Parathyroid adenoma (tissue), 2 donors: ENCODE measurements around the gene CYSTM1.

ENCODE experiments used
- H2AFZ ChIP-seq: fragments of 300-600 bp; sonication (generic); one replicate; pipeline ENCODE4 v1.7.0; 2017; ENCODE audit warnings: antibody characterized with exemption, mild to moderate bottlenecking
- H3K27ac ChIP-seq: fragments of 300-600 bp; sonication (generic); one replicate; pipeline ENCODE4 v1.7.0; 2017
- H3K27me3 ChIP-seq: fragments of 300-600 bp; sonication (generic); one replicate; pipeline ENCODE4 v1.7.0; 2017; ENCODE audit warnings: low read length; ENCODE audit not compliant: control insufficient read depth, insufficient read depth
- H3K36me3 ChIP-seq: fragments of 300-600 bp; sonication (generic); one replicate; pipeline ENCODE4 v1.7.0; 2017; ENCODE audit warnings: low read length; ENCODE audit not compliant: control insufficient read depth, insufficient read depth
- H3K4me1 ChIP-seq: fragments of 300-600 bp; sonication (generic); one replicate; pipeline ENCODE4 v1.7.0; 2017; ENCODE audit warnings: control low read depth
- H3K4me2 ChIP-seq: fragments of 300-600 bp; sonication (generic); one replicate; pipeline ENCODE4 v1.7.0; 2017; ENCODE audit warnings: low read length
- H3K4me3 ChIP-seq: fragments of 300-600 bp; sonication (generic); one replicate; pipeline ENCODE4 v1.7.0; 2017; ENCODE audit warnings: low read depth, low read length
- H3K79me2 ChIP-seq: fragments of 300-600 bp; sonication (generic); one replicate; pipeline ENCODE4 v1.7.0; 2017; ENCODE audit warnings: control low read depth
- H3K9ac ChIP-seq: fragments of 300-600 bp; sonication (generic); one replicate; pipeline ENCODE4 v1.7.0; 2017; ENCODE audit warnings: mild to moderate bottlenecking
- H3K9me3 ChIP-seq: fragments of 300-600 bp; sonication (generic); one replicate; pipeline ENCODE4 v1.7.0; 2017; ENCODE audit warnings: low read length; ENCODE audit not compliant: control insufficient read depth
- CTCF ChIP-seq: fragments of 300-600 bp; sonication (generic); IDR thresholded peaks from one replicate; pipeline ENCODE4 v1.7.0; 2017; ENCODE audit warnings: antibody characterized with exemption, mild to moderate bottlenecking
- donor health status: primary hyperparathyroidism.

The CYSTM1 gene

DNA sequence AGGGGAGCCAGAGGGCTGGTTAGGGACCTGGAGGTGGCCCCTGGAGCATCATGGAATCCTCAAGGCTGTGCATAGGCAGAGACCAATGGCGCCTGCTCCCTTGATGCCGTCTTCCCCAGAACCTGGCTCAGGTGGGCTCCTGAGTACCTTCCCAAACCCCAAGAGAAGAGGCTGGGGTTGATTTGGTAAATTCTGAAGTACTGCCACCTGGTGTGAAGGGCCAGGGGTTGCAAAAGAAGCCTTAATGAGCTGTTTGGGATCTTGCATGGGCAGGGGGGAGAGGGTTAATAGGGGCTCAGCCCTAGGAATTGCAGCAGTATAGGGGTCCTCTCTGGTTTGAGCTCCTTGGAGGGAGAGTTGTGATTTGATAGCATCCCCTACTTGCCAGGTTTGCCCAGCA, 52.1 kb downstream of the CYSTM1 start:
- Histone ChIP-seq H3K4me2 (no peak overlapping the region), H3K79me2 (peaks cover 9% of the 10 kb centered on the region), H3K9ac (no peak overlapping the region), H3K27ac (no peak overlapping the region), H3K4me3 (no peak overlapping the region), H3K9me3 (no peaks in the 10 kb centered on the region), H3K4me1 (no peaks in the 10 kb centered on the region), H3K36me3 (no peaks in the 10 kb centered on the region), H2AFZ (no peak overlapping the region), H3K27me3 (no peaks in the 10 kb centered on the region)
- no peak for TF ChIP-seq CTCF

GRCh38 chr5:140228364-140228837, 53.4 kb downstream of the CYSTM1 start:
- Histone ChIP-seq H3K4me2 (no peak overlapping the region), H3K79me2 (peaks cover 9% of the 10 kb centered on the region), H2AFZ (no peak overlapping the region), H3K27ac (no peak overlapping the region), H3K4me1 (no peaks in the 10 kb centered on the region), H3K9me3 (no peaks in the 10 kb centered on the region), H3K9ac (no peak overlapping the region), H3K36me3 (no peaks in the 10 kb centered on the region), H3K4me3 (no peak overlapping the region), H3K27me3 (no peaks in the 10 kb centered on the region)
- no peak for TF ChIP-seq CTCF

DNA sequence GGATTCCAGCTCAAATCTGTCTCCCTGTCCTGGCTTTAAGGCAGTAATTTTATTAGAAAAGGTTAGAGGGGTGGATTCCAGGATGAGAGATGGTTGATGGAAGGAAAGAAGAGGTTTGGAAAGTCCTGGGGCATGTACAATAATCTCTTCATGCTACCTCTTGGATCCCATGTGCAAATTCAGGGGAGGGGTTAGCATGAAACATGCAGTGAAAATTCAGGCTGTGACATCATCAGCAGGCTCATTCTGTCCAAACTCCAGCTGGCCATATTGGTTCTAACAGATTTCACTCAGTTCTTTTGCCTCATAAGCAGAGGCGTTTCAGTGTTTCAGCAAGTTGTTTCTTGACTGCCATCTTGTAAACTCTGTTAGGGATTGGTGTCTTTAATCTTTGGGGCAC, 55.4 kb downstream of the CYSTM1 start:
- Histone ChIP-seq H3K9ac (no peak overlapping the region), H3K79me2 (peaks cover 5% of the 10 kb centered on the region), H3K9me3 (no peaks in the 10 kb centered on the region), H3K4me1 (no peaks in the 10 kb centered on the region), H3K4me2 (no peak overlapping the region), H3K27me3 (no peaks in the 10 kb centered on the region), H3K36me3 (no peaks in the 10 kb centered on the region), H3K4me3 (no peak overlapping the region), H2AFZ (no peak overlapping the region), H3K27ac (no peak overlapping the region)
- TF ChIP-seq CTCF, result no peak

- Histone ChIP-seq H3K4me1 (no peaks in the 10 kb centered on the region), H3K27me3 (no peaks in the 10 kb centered on the region)
- TF ChIP-seq CTCF, result no peak
Measured at GRCh38 chr5:140232731-140233130, 57.7 kb downstream of the CYSTM1 start.

DNA sequence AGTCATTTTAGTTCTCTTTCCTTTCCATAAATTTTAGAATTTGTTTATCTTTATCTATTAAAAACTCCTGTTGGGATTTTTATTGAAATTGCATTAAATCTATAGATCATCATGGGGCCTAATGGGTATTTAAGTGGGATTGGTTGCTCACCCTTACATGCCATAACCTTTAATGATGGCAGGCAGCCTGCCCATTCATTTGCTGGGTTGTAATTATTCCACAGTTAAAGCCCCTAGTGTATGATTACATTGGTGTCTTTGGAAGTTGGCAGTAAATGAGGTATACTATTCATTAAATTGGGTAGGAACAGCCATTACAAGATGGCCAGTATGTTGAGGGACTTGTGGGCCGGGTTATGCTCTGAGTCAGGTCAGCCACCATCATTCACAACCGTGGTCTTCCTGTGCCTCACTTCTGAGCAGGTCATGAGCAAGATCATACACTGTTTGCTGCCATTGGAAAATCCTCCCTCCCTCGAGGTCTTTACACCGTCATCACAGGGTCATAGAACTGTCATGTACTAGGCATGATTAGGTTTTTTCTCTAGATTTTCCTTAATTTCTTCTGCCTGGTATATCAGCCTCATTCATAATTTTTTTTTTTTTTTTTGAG, 59.5 kb downstream of the CYSTM1 start:
- no peak for TF ChIP-seq CTCF
- no peak overlapping the region for H3K4me3 ChIP-seq
- H3K9me3 ChIP-seq, result no peaks in the 10 kb centered on the region
- H3K4me2 ChIP-seq, result no peak overlapping the region
- no peak overlapping the region for H2AFZ ChIP-seq
- no peaks in the 10 kb centered on the region for H3K27me3 ChIP-seq
- H3K79me2 ChIP-seq, result no peaks in the 10 kb centered on the region
- H3K27ac ChIP-seq, result no peak overlapping the region
- H3K36me3 ChIP-seq, result no peaks in the 10 kb centered on the region
- no peak overlapping the region for H3K9ac ChIP-seq
- H3K4me1 ChIP-seq, result no peaks in the 10 kb centered on the region

More at GRCh38 chr5:140232731-140233130, 57.7 kb downstream of the CYSTM1 start:
- H3K4me3 ChIP-seq, result no peak overlapping the region
- H3K27ac ChIP-seq, result no peak overlapping the region
- H3K4me2 ChIP-seq, result no peak overlapping the region
- H3K9ac ChIP-seq, result no peak overlapping the region
- H3K36me3 ChIP-seq, result no peaks in the 10 kb centered on the region
- no peak overlapping the region for H2AFZ ChIP-seq
- H3K79me2 ChIP-seq, result no peaks in the 10 kb centered on the region
- H3K9me3 ChIP-seq, result no peaks in the 10 kb centered on the region
